Stimulated activated CD8-positive, alpha-beta memory T cell treated with anti-CD3 and anti-CD28 coated beads, Interleukin-15, amount 100 ng/mL, for 48 hours (primary cell): Measurements from ENCODE around the gene SH3TC2.

Experiments used
- DNase-seq, 2 donors: peaks; one replicate each; pipeline ENCODE4 v3.0.0-alpha.2; 2020; ENCODE audit warnings: low read depth in 2 of 2

SH3TC2 gene

GRCh38 chr5:149028984-149029383 lies 33.9 kb downstream of the SH3TC2 start:
- DNase-seq, result no peak

GRCh38 chr5:149028161-149028560 lies 34.7 kb downstream of the SH3TC2 start:
- no peak for DNase-seq

- DNase-seq, result no peak
These were observed 35.2 kb downstream of the SH3TC2 start for GRCh38 chr5:149027636-149028035.

- DNase-seq, result no peak
These were observed 37.9 kb downstream of the SH3TC2 start for GRCh38 chr5:149024943-149025342.

GRCh38 chr5:149024477-149024876 lies 38.4 kb downstream of the SH3TC2 start:
- no peak for DNase-seq

- no peak for DNase-seq
These were observed 40.7 kb downstream of the SH3TC2 start for GRCh38 chr5:149022200-149022599.

- no peak for DNase-seq
These were observed 43.2 kb downstream of the SH3TC2 start for GRCh38 chr5:149019679-149020078.

- DNase-seq, result no peak
These were observed 43.9 kb downstream of the SH3TC2 start for GRCh38 chr5:149018909-149019443.

GRCh38 chr5:149017636-149018035 lies 45.2 kb downstream of the SH3TC2 start:
- no peak for DNase-seq

GRCh38 chr5:149015561-149015960 lies 47.3 kb downstream of the SH3TC2 start:
- no peak for DNase-seq

GRCh38 chr5:149015126-149015525 lies 47.7 kb downstream of the SH3TC2 start:
- DNase-seq, result no peak

GRCh38 chr5:149014571-149015031 lies 48.3 kb downstream of the SH3TC2 start:
- no peak for DNase-seq

- no peak for DNase-seq
These were observed 49.1 kb downstream of the SH3TC2 start for GRCh38 chr5:149013796-149014195.

GRCh38 chr5:149012350-149012749 lies 50.5 kb downstream of the SH3TC2 start:
- DNase-seq, result no peak

- no peak for DNase-seq
These were observed 51.1 kb downstream of the SH3TC2 start for GRCh38 chr5:149011728-149012127.

- DNase-seq, result no peak
These were observed 51.8 kb downstream of the SH3TC2 start for GRCh38 chr5:149011084-149011483.

GRCh38 chr5:149007174-149007573 lies 55.7 kb downstream of the SH3TC2 start:
- no peak for DNase-seq

GRCh38 chr5:149006426-149006825 lies 56.4 kb downstream of the SH3TC2 start:
- DNase-seq, result no peak

GRCh38 chr5:149005077-149005892 lies 57.6 kb downstream of the SH3TC2 start:
- no peak for DNase-seq

- DNase-seq, result no peak
These were observed 58.3 kb downstream of the SH3TC2 start for GRCh38 chr5:149004559-149004958.

- DNase-seq, result no peak
These were observed 59.8 kb downstream of the SH3TC2 start for GRCh38 chr5:149002761-149003689.

- DNase-seq, result no peak
These were observed 60.8 kb downstream of the SH3TC2 start for GRCh38 chr5:149002053-149002452.
